ENCODE data around the gene BRSK2. TPM values are rescaled to one million over a fixed set of nuclear protein-coding genes. Genes with fewer than 3 reads are reported as not detected.

BRSK2 gene
- total and polyA plus RNA-seq, 2 of the 4 experiments (the other 2 are of a cell fraction), result 0.18 to 0.62 TPM

DNA sequence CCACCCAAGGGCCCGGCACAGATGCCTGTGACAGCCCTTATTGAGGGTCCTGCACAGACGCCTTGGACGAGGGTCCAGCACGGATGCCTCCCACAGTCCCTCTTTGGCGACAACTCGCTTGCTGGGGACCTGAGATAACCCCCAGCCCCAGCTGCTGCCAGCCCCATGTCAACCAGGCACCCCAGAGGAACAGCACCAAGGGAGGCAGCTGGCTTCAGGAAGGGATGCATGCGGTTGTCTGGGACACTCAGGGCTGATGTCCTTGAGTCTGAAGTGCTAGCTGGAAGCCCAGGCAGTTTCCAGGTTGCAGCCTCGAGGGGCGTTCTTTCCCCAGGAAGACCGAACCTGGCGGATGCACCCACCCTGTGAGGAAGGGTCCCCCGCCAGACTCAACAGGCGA, 63.0 kb downstream of the BRSK2 start:
- dilution Hi-C loops (cut with HindIII; ENCODE audit: low sequenced_read_pairs, unreplicated experiment) (no loop called here), intact Hi-C loops (cut with micrococcal nuclease) (no loop called here), in situ Hi-C loops (cut with MboI; ENCODE audit: low sequenced_read_pairs) (no loop called here)
- Histone ChIP-seq H2BK5ac (ENCODE audit: low read depth, low read length, poor library complexity, severe bottlenecking) (no peak overlapping the region), H3K18ac (ENCODE audit: low read depth, low read length) (no peak overlapping the region), H3K36me3 (ENCODE audit: control insufficient read depth, insufficient read depth, low read length) (no peaks in the 10 kb centered on the region), H3K4me1 (ENCODE audit: control insufficient read depth, insufficient read depth, low read length) (no peaks in the 10 kb centered on the region), H4K20me1 (ENCODE audit: insufficient read depth, low read length) (no peaks in the 10 kb centered on the region; the same call in none of the 2 replicates), H3K9me3 (ENCODE audit: control insufficient read depth, insufficient read depth, low read length) (no peaks in the 10 kb centered on the region), H3K4me3 (ENCODE audit: insufficient read depth, low read depth, low read length) (no peak overlapping the region), H2AK5ac (ENCODE audit: low read depth, low read length) (no peak overlapping the region), H2BK20ac (ENCODE audit: low read depth, low read length) (no peak overlapping the region), H3K79me1 (ENCODE audit: low read depth in 1 of 2, low read length in 2 of 2) (no peaks in the 10 kb centered on the region), H3K9me1 (ENCODE audit: insufficient read depth, low read length) (no peaks in the 10 kb centered on the region), H3K9ac (ENCODE audit: low read depth, low read length) (no peak overlapping the region), H2AFZ (replicated peaks; ENCODE audit: low read length, poor library complexity) (no peak overlapping the region), H3K4ac (ENCODE audit: low read depth, low read length) (no peak overlapping the region), H3K23ac (ENCODE audit: low read depth, low read length) (no peak overlapping the region), H2BK120ac (ENCODE audit: low read depth, low read length) (no peak overlapping the region), H3K4me2 (ENCODE audit: low read depth, low read length) (no peak overlapping the region), H2AK9ac (replicated peaks; ENCODE audit: low read depth, low read length, poor library complexity) (no peak overlapping the region), H2BK15ac (ENCODE audit: low read depth, low read length) (no peak overlapping the region), H3K14ac (replicated peaks; ENCODE audit: low read depth, low read length) (no peak overlapping the region), H4K5ac (ENCODE audit: low read depth, low read length) (no peak overlapping the region), H3K27ac (ENCODE audit: insufficient read depth, low read length) (no peak overlapping the region), H3K27me3 (ENCODE audit: control insufficient read depth, insufficient read depth, low read length) (peaks cover 2% of the 10 kb centered on the region; the same call in 1 of the 2 replicates), H4K91ac (ENCODE audit: insufficient read depth, low read depth, low read length) (no peak overlapping the region), H4K8ac (ENCODE audit: low read depth in 2 of 2, low read length in 2 of 2) (no peak overlapping the region), H3K56ac (ENCODE audit: extremely low read depth, insufficient read depth, low read length) (no peak overlapping the region)
- DNase-seq (no peak), ATAC-seq (ENCODE audit: low read depth) (no peak)
- ChIA-PET CTCF (no interaction called here), POLR2A (ENCODE audit: unreplicated experiment) (no interaction called here)
- TF ChIP-seq POLR2A (IDR thresholded peaks at IDR 0.05; ENCODE audit: low read depth, low read length), result no peak
- TF ChIP-seq MAZ (IDR thresholded peaks at IDR 0.05; ENCODE audit: borderline replicate concordance, low read depth, low read length), result no peak
- TF ChIP-seq NFE2L2 (IDR thresholded peaks at IDR 0.05; ENCODE audit: low read depth, low read length), result no peak
- TF ChIP-seq RFX5 (IDR thresholded peaks at IDR 0.05; ENCODE audit: low read depth, low read length), result no peak
- TF ChIP-seq CEBPB (IDR thresholded peaks at IDR 0.05; ENCODE audit: low read depth, low read length), result no peak
- TF ChIP-seq SMC3 (IDR thresholded peaks at IDR 0.05; ENCODE audit: low read depth, low read length), result no peak
- TF ChIP-seq RCOR1 (IDR thresholded peaks at IDR 0.05; ENCODE audit: insufficient replicate concordance, low read length), result no peak
- TF ChIP-seq BHLHE40 (IDR thresholded peaks at IDR 0.05; ENCODE audit: low read depth, low read length), result no peak
- no peak for TF ChIP-seq RAD21 (IDR thresholded peaks at IDR 0.05; ENCODE audit: low read length)
- no peak for TF ChIP-seq MXI1 (IDR thresholded peaks at IDR 0.05; ENCODE audit: borderline replicate concordance, low read depth, low read length)
- no peak for TF ChIP-seq FOS (IDR thresholded peaks at IDR 0.05; ENCODE audit: low read depth, low read length)
- TF ChIP-seq, protein P1, sequence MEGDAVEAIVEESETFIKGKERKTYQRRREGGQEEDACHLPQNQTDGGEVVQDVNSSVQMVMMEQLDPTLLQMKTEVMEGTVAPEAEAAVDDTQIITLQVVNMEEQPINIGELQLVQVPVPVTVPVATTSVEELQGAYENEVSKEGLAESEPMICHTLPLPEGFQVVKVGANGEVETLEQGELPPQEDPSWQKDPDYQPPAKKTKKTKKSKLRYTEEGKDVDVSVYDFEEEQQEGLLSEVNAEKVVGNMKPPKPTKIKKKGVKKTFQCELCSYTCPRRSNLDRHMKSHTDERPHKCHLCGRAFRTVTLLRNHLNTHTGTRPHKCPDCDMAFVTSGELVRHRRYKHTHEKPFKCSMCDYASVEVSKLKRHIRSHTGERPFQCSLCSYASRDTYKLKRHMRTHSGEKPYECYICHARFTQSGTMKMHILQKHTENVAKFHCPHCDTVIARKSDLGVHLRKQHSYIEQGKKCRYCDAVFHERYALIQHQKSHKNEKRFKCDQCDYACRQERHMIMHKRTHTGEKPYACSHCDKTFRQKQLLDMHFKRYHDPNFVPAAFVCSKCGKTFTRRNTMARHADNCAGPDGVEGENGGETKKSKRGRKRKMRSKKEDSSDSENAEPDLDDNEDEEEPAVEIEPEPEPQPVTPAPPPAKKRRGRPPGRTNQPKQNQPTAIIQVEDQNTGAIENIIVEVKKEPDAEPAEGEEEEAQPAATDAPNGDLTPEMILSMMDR (conservative IDR thresholded peaks at IDR 0.05; ENCODE audit: low read depth, low read length), result no peak
- TF ChIP-seq, protein P2, sequence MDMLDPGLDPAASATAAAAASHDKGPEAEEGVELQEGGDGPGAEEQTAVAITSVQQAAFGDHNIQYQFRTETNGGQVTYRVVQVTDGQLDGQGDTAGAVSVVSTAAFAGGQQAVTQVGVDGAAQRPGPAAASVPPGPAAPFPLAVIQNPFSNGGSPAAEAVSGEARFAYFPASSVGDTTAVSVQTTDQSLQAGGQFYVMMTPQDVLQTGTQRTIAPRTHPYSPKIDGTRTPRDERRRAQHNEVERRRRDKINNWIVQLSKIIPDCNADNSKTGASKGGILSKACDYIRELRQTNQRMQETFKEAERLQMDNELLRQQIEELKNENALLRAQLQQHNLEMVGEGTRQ (IDR thresholded peaks at IDR 0.05; ENCODE audit: low read depth, low read length), result no peak
- TF ChIP-seq MAFK (IDR thresholded peaks at IDR 0.05; ENCODE audit: low read depth, low read length), result no peak
- TF ChIP-seq ELK1 (IDR thresholded peaks at IDR 0.05; ENCODE audit: borderline replicate concordance, low read depth, low read length), result no peak
- TF ChIP-seq CHD1 (IDR thresholded peaks at IDR 0.05; ENCODE audit: low read depth, low read length), result no peak
- no TSS peak for BruUV-seq (replicated peaks)
- WGBS, 2 experiments (ENCODE audit: extremely low coverage in 2 of 2, insufficient read length in 1 of 2), result 53% methylated on average over 9 of the region's 13 CpGs; no CpG with 5 or more reads in 1 of the 2 experiments

Data from IMR-90 (cell line).